A549 (cell line): ENCODE measurements around the gene DRAXIN.

Source experiments
- CBX2 ChIP-seq: fragments of 200-600 bp; sonication (generic); IDR thresholded peaks from 2 replicates; pipeline ENCODE4 v1.6.1; 2016; ENCODE audit warnings: low read depth, mild to moderate bottlenecking, borderline replicate concordance
- ESRRA ChIP-seq: fragments of 150-350 bp; IDR thresholded peaks from 2 replicates; pipeline ENCODE4 v1.6.1; 2014; ENCODE audit warnings: mild to moderate bottlenecking, low read length, borderline replicate concordance
- HDAC2 ChIP-seq: fragments of 200-600 bp; sonication (generic); IDR thresholded peaks from 2 replicates; pipeline ENCODE4 v1.6.1; 2016
- JUN ChIP-seq, 2 experiments: fragments of >200 bp; sonication (Bioruptor Twin); formaldehyde crosslinking; IDR thresholded peaks; 2 replicates in 1 of 2; 3 replicates in 1 of 2; pipeline ENCODE4 v1.6.1; 2016 to 2017
- PHF8 ChIP-seq: fragments of 200-600 bp; sonication (generic); IDR thresholded peaks from 2 replicates; pipeline ENCODE4 v1.6.1; 2016; ENCODE audit warnings: low read depth, mild to moderate bottlenecking, antibody characterized with exemption, moderate library complexity, borderline replicate concordance
- POLR2A ChIP-seq: IDR thresholded peaks from 2 replicates; pipeline ENCODE4 v1.6.1; 2012; ENCODE audit warnings: mild to moderate bottlenecking, low read length
- SMC3 ChIP-seq: fragments of >200 bp; sonication (Bioruptor Twin); formaldehyde crosslinking; IDR thresholded peaks from 3 replicates; pipeline ENCODE4 v1.6.1; 2018; ENCODE audit warnings: inconsistent platforms
- TF ChIP-seq, protein P1 (sequence below): IDR thresholded peaks from 2 replicates; pipeline ENCODE4 v1.6.1; 2012
- TF ChIP-seq, protein P2 (sequence below): fragments of 150-350 bp; IDR thresholded peaks from 2 replicates; pipeline ENCODE4 v1.6.1; 2014; ENCODE audit warnings: low read depth, mild to moderate bottlenecking, low read length
- TF ChIP-seq, protein P3 (sequence below): fragments of >200 bp; sonication (Bioruptor Twin); formaldehyde crosslinking; IDR thresholded peaks from 3 replicates; pipeline ENCODE4 v1.5.1; 2016

DNA sequence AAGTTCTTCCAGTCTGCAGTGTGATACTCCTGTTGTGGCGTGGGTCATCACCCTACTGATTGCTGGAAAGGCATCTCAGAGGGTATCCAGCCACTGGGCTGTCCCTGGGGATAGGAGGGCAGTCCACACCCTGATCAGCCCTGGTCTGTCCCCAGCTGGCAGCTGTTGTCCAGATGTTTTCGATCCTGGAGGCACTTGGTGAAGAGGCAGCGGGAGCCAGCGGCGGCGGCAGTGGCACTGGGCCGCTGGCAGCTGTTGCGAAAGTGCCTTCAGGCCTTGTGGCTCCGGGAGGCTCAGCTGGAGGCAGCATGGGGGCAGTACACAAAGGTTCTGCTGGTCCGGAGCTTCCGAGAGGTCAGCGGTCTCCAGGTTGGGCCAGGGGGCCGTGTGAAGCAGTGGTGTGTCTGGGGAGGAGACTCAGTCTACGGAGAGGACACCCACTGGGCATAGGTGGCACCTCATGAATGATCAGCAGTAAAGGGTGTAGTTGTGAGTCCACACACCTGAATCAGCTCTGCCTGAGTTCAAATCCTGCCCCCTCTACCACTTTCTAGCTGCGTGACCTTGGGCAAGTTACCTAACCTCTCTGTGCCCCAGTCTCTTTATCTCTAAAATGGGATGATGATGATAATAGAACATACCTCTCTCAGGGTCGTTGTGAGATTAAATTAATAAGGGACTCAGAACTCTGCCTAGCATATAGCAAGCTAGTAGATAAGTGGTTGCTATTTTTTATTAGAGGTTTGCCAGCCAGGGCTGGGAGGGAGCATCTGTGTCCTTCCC, 76.6 kb downstream of the DRAXIN start:
- TF ChIP-seq, protein P1, sequence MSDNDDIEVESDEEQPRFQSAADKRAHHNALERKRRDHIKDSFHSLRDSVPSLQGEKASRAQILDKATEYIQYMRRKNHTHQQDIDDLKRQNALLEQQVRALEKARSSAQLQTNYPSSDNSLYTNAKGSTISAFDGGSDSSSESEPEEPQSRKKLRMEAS = no peak
- TF ChIP-seq, protein P2, sequence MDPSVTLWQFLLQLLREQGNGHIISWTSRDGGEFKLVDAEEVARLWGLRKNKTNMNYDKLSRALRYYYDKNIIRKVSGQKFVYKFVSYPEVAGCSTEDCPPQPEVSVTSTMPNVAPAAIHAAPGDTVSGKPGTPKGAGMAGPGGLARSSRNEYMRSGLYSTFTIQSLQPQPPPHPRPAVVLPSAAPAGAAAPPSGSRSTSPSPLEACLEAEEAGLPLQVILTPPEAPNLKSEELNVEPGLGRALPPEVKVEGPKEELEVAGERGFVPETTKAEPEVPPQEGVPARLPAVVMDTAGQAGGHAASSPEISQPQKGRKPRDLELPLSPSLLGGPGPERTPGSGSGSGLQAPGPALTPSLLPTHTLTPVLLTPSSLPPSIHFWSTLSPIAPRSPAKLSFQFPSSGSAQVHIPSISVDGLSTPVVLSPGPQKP = no peak
- no peak for TF ChIP-seq JUN (IDR thresholded peaks at IDR 0.05)
- TF ChIP-seq PHF8 = no peak
- TF ChIP-seq, protein P3, sequence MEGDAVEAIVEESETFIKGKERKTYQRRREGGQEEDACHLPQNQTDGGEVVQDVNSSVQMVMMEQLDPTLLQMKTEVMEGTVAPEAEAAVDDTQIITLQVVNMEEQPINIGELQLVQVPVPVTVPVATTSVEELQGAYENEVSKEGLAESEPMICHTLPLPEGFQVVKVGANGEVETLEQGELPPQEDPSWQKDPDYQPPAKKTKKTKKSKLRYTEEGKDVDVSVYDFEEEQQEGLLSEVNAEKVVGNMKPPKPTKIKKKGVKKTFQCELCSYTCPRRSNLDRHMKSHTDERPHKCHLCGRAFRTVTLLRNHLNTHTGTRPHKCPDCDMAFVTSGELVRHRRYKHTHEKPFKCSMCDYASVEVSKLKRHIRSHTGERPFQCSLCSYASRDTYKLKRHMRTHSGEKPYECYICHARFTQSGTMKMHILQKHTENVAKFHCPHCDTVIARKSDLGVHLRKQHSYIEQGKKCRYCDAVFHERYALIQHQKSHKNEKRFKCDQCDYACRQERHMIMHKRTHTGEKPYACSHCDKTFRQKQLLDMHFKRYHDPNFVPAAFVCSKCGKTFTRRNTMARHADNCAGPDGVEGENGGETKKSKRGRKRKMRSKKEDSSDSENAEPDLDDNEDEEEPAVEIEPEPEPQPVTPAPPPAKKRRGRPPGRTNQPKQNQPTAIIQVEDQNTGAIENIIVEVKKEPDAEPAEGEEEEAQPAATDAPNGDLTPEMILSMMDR = no peak
- TF ChIP-seq HDAC2 = no peak
- no peak for TF ChIP-seq SMC3
- no peak for TF ChIP-seq CBX2
- TF ChIP-seq POLR2A = no peak
- TF ChIP-seq ESRRA = no peak
